H1 (cell line): Measurements from ENCODE around the gene EPHB1. TPM values are rescaled to one million over a fixed set of nuclear protein-coding genes. Genes with fewer than 3 reads are reported as not detected.

Experiments used
- CTCF ChIA-PET: fragments of 300-600 bp; sonication (Branson Sonifier 250); formaldehyde crosslinking; loops from one replicate; lab custom pipeline; 2021; ENCODE audit not compliant: partially characterized antibody; lab: Charles Lee
- POLR2A ChIA-PET: fragments of 300-600 bp; sonication (Branson Sonifier 250); formaldehyde crosslinking; loops from one replicate; lab custom pipeline; 2021; ENCODE audit warnings: inconsistent platforms; ENCODE audit not compliant: partially characterized antibody; lab: Charles Lee
- DNase-seq, 2 experiments: peaks; one replicate each; pipeline versions ENCODE4 v3.0.0 to v3.0.0-alpha.2; 2010 to 2022; ENCODE audit warnings: low spot score in 2 of 2, low read depth in 1 of 2, mixed read lengths in 1 of 2
- FAIRE-seq: peaks from 2 replicates; lab custom pipeline; 2011; peaks lifted over from hg19 to GRCh38; lab: Jason Lieb, UNC
- H2AFZ ChIP-seq: 2 replicates; pipeline ENCODE4 v1.8.1; 2012; ENCODE audit warnings: low read length, inconsistent platforms
- H2AK5ac ChIP-seq: 2 replicates; pipeline ENCODE4 v1.6.1; 2013; ENCODE audit warnings: low read depth, low read length
- H2BK120ac ChIP-seq: replicated peaks from 2 replicates; pipeline ENCODE3; 2013; ENCODE audit warnings: low read depth, low read length, inconsistent platforms
- H2BK12ac ChIP-seq: 2 replicates; pipeline ENCODE4 v1.6.1; 2013; ENCODE audit warnings: low read depth, low read length
- H2BK15ac ChIP-seq: 2 replicates; pipeline ENCODE4 v1.6.1; 2013; ENCODE audit warnings: low read length
- H2BK20ac ChIP-seq: 2 replicates; pipeline ENCODE4 v1.6.1; 2013; ENCODE audit warnings: low read length
- H2BK5ac ChIP-seq: 2 replicates; pipeline ENCODE4 v1.6.1; 2013; ENCODE audit warnings: low read depth, low read length
- H3K14ac ChIP-seq: 2 replicates; pipeline ENCODE4 v1.6.1; 2013; ENCODE audit warnings: inconsistent platforms; ENCODE audit not compliant: insufficient read length
- H3K18ac ChIP-seq: 2 replicates; pipeline ENCODE4 v1.6.1; 2013; ENCODE audit warnings: low read length; ENCODE audit errors: extremely low read depth
- H3K23ac ChIP-seq: 2 replicates; pipeline ENCODE4 v1.6.1; 2013; ENCODE audit warnings: inconsistent platforms; ENCODE audit not compliant: insufficient read length
- H3K23me2 ChIP-seq: 2 replicates; pipeline ENCODE4 v1.6.1; 2013; ENCODE audit warnings: low read depth, low read length
- H3K27ac ChIP-seq: 2 replicates; pipeline ENCODE4 v1.6.1; 2011; ENCODE audit warnings: low read depth, low read length, inconsistent platforms
- H3K27me3 ChIP-seq, 4 experiments: replicated peaks in 1 of 4; 1 replicate in 1 of 4; 2 replicates in 3 of 4; pipeline versions ENCODE4 v1.6.1 to v1.8.1; 2011 to 2013; ENCODE audit warnings: low read length in 3 of 4, mild to moderate bottlenecking in 3 of 4, inconsistent platforms in 2 of 4, mixed read lengths in 2 of 4, moderate library complexity in 1 of 4; ENCODE audit not compliant: control insufficient read depth in 3 of 4, insufficient read depth in 3 of 4; ENCODE audit errors: extremely low read depth in 1 of 4
- H3K36me3 ChIP-seq, 4 experiments: 2 replicates each; pipeline versions ENCODE4 v1.6.1 to v1.8.1; 2011 to 2013; ENCODE audit warnings: mild to moderate bottlenecking in 4 of 4, low read length in 3 of 4, moderate library complexity in 2 of 4, control low read depth in 1 of 4, inconsistent platforms in 1 of 4; ENCODE audit not compliant: insufficient read depth in 4 of 4, control insufficient read depth in 2 of 4
- H3K4ac ChIP-seq: replicated peaks from 2 replicates; pipeline ENCODE3; 2013; ENCODE audit warnings: low read length, low read depth, mixed read lengths, inconsistent platforms; ENCODE audit not compliant: insufficient read length
- H3K4me1 ChIP-seq, 4 experiments: replicated peaks in 1 of 4; 1 replicate in 1 of 4; 2 replicates in 3 of 4; pipeline versions ENCODE4 v1.6.1 to v1.8.1; 2011 to 2013; ENCODE audit warnings: low read length in 3 of 4, inconsistent platforms in 2 of 4, mixed read lengths in 1 of 4; ENCODE audit not compliant: insufficient read depth in 4 of 4, control insufficient read depth in 3 of 4
- H3K4me2 ChIP-seq, 2 experiments: 2 replicates each; pipeline versions ENCODE4 v1.6.1 to v1.8.1; 2011 to 2013; ENCODE audit warnings: low read depth in 2 of 2, low read length in 2 of 2, control low read depth in 1 of 2, inconsistent platforms in 1 of 2, mild to moderate bottlenecking in 1 of 2; ENCODE audit not compliant: insufficient read depth in 1 of 2
- H3K4me3 ChIP-seq, 4 experiments: fragments of 200-600, 300-600 bp in 1 of 4; sonication (generic), shearing (Covaris generic), sonication (Bioruptor Twin) in 1 of 4; 2 replicates each; pipeline versions ENCODE4 v1.5.1 to v1.8.1; 2011 to 2016; ENCODE audit warnings: low read length in 4 of 4, low read depth in 3 of 4, control low read depth in 2 of 4, inconsistent platforms in 2 of 4, mild to moderate bottlenecking in 2 of 4, mixed read lengths in 1 of 4, moderate library complexity in 1 of 4; ENCODE audit not compliant: insufficient read depth in 2 of 4; ENCODE audit errors: extremely low read depth in 1 of 4
- H3K56ac ChIP-seq: replicated peaks from 2 replicates; pipeline ENCODE3; 2013; ENCODE audit warnings: low read depth, mild to moderate bottlenecking, mixed read lengths, low read length, inconsistent platforms; ENCODE audit not compliant: insufficient read length
- H3K79me1 ChIP-seq: 2 replicates; pipeline ENCODE4 v1.6.1; 2013; ENCODE audit warnings: low read depth, low read length, control low read depth
- H3K79me2 ChIP-seq, 2 experiments: 2 replicates each; pipeline versions ENCODE4 v1.6.1 to v1.8.1; 2012 to 2013; ENCODE audit warnings: low read length in 2 of 2, mild to moderate bottlenecking in 2 of 2, inconsistent platforms in 1 of 2; ENCODE audit not compliant: insufficient read depth in 2 of 2, control insufficient read depth in 1 of 2
- H3K9ac ChIP-seq, 4 experiments: replicated peaks in 1 of 4; 1 replicate in 1 of 4; 2 replicates in 3 of 4; pipeline versions ENCODE4 v1.6.1 to v1.8.1; 2011 to 2013; ENCODE audit warnings: low read depth in 3 of 4, low read length in 3 of 4, control low read depth in 2 of 4, mild to moderate bottlenecking in 2 of 4, moderate library complexity in 2 of 4, inconsistent platforms in 1 of 4; ENCODE audit errors: extremely low read depth in 1 of 4
- H3K9me3 ChIP-seq, 2 experiments: 2 replicates each; pipeline versions ENCODE4 v1.6.1 to v1.8.1; 2012 to 2013; ENCODE audit warnings: mild to moderate bottlenecking in 2 of 2, moderate library complexity in 2 of 2, control low read depth in 1 of 2, inconsistent platforms in 1 of 2, low read depth in 1 of 2, low read length in 1 of 2, mixed read lengths in 1 of 2; ENCODE audit not compliant: insufficient read depth in 2 of 2
- H4K20me1 ChIP-seq, 2 experiments: replicated peaks in 1 of 2; 2 replicates each; pipeline versions ENCODE3 to v1.8.1; 2011 to 2013; ENCODE audit warnings: inconsistent platforms in 2 of 2, low read length in 2 of 2, mild to moderate bottlenecking in 1 of 2; ENCODE audit not compliant: insufficient read depth in 2 of 2, control insufficient read depth in 1 of 2
- H4K5ac ChIP-seq: 2 replicates; pipeline ENCODE4 v1.6.1; 2013; ENCODE audit warnings: low read length, low read depth, mixed read lengths, inconsistent platforms; ENCODE audit not compliant: insufficient read length
- H4K8ac ChIP-seq: 2 replicates; pipeline ENCODE4 v1.8.0; 2013; ENCODE audit warnings: mild to moderate bottlenecking, moderate library complexity, low read length, inconsistent platforms; ENCODE audit not compliant: insufficient read depth; ENCODE audit errors: extremely low read depth
- H4K91ac ChIP-seq: replicated peaks from 2 replicates; pipeline ENCODE3; 2013; ENCODE audit warnings: low read length, mixed read lengths, inconsistent platforms; ENCODE audit not compliant: insufficient read length
- BCL11A ChIP-seq, 2 experiments: IDR thresholded peaks; one replicate each; pipeline ENCODE4 v1.6.1; 2011; ENCODE audit warnings: low read depth in 2 of 2, low read length in 2 of 2, mild to moderate bottlenecking in 2 of 2
- CEBPB ChIP-seq: IDR thresholded peaks from 2 replicates; pipeline ENCODE4 v1.6.1; 2012; ENCODE audit warnings: low read depth, low read length
- CREB1 ChIP-seq: IDR thresholded peaks from 2 replicates; pipeline ENCODE4 v1.6.1; 2012; ENCODE audit warnings: inconsistent platforms
- FOSL1 ChIP-seq: IDR thresholded peaks from 2 replicates; pipeline ENCODE4 v1.6.1; 2011; ENCODE audit warnings: mild to moderate bottlenecking, low read depth, low read length, moderate library complexity; ENCODE audit not compliant: insufficient read depth
- HDAC6 ChIP-seq: IDR thresholded peaks from one replicate; pipeline ENCODE4 v1.7.1; 2012; ENCODE audit warnings: low read depth, mild to moderate bottlenecking, inconsistent platforms, low read length, moderate library complexity
- JUND ChIP-seq: IDR thresholded peaks from 2 replicates; pipeline ENCODE4 v1.6.1; 2011; ENCODE audit warnings: mild to moderate bottlenecking, improper control_type of control experiment, low read length
- MAFK ChIP-seq: IDR thresholded peaks from 2 replicates; pipeline ENCODE4 v1.6.1; 2012; ENCODE audit warnings: low read depth, mild to moderate bottlenecking, improper control_type of control experiment, low read length
- POU5F1 ChIP-seq: IDR thresholded peaks from 2 replicates; pipeline ENCODE4 v1.6.1; 2011; ENCODE audit warnings: low read depth, mild to moderate bottlenecking, low read length, moderate library complexity
- SIN3A ChIP-seq, 2 experiments: IDR thresholded peaks in 1 of 2; conservative IDR thresholded peaks in 1 of 2; 2 replicates each; pipeline ENCODE4 v1.6.1; 2011 to 2012; ENCODE audit warnings: low read length in 2 of 2, improper control_type of control experiment in 1 of 2, low read depth in 1 of 2, mild to moderate bottlenecking in 1 of 2
- SIX5 ChIP-seq: IDR thresholded peaks from 2 replicates; pipeline ENCODE4 v1.6.1; 2011; ENCODE audit warnings: mild to moderate bottlenecking, low read depth, low read length
- SP2 ChIP-seq: IDR thresholded peaks from 2 replicates; pipeline ENCODE4 v1.6.1; 2012; ENCODE audit warnings: mild to moderate bottlenecking, low read length, inconsistent platforms
- TEAD4 ChIP-seq: IDR thresholded peaks from 2 replicates; pipeline ENCODE4 v1.6.1; 2012; ENCODE audit warnings: low read depth, low read length, inconsistent platforms, mixed read lengths
- WGBS, 2 experiments: shearing (Covaris generic) in 1 of 2; methylation state at CpG; one replicate each; pipeline versions ENCODE4 v1.1.6 to v1.1.7; 2013 to 2015; ENCODE audit warnings: low lambda C conversion rate in 2 of 2, mixed read lengths in 2 of 2, inconsistent platforms in 1 of 2, low coverage in 1 of 2, missing lambda C conversion rate in 1 of 2; ENCODE audit not compliant: insufficient replicate concordance in 2 of 2, insufficient coverage in 1 of 2, insufficient read length in 1 of 2; ENCODE audit errors: extremely low coverage in 1 of 2, missing lambda C conversion rate in 1 of 2; 5-methylcytosine and 5-hydroxymethylcytosine counted together
- polyA plus RNA-seq, 7 experiments: library from polyadenylated mRNA; depleted of rRNA in 3 of 7; stranded (reverse) in 5 of 7; unstranded in 2 of 7; fragments of >200 nt in 5 of 7; fragments of 200-250 nt in 2 of 7; gene quantifications; 1 replicate in 5 of 7; 2 replicates in 1 of 7; 4 replicates in 1 of 7; pipeline versions ENCODE4 v1.2.1 to v1.2.3, GENCODE V29; 2011 to 2013; ENCODE audit warnings: missing spikeins in 2 of 7, mixed read lengths in 2 of 7
- total RNA-seq: library from RNA; stranded (reverse); fragmentation: NEBNext Ultra II Directional; extraction: Animal tissue kit (Norgen Biotek cat#: 25700); gene quantifications from 2 replicates; pipeline ENCODE4 v1.2.1, GENCODE V29; 2021
- TF ChIP-seq, protein P1 (sequence below), 3 experiments: IDR thresholded peaks; 1 replicate in 2 of 3; 2 replicates in 1 of 3; pipeline versions ENCODE4 v1.5.1 to v1.6.1; 2011; ENCODE audit warnings: low read length in 3 of 3, mild to moderate bottlenecking in 3 of 3, inconsistent platforms in 2 of 3, low read depth in 1 of 3, moderate library complexity in 1 of 3; ENCODE audit not compliant: insufficient read depth in 1 of 3; ENCODE audit errors: control extremely low read depth in 1 of 3

EPHB1 gene
- total and polyA plus RNA-seq, 2 of the 8 experiments (the other 6 are each of a cell fraction or from before 2014, with no cell fraction given): 3.5 to 5.9 TPM

DNA sequence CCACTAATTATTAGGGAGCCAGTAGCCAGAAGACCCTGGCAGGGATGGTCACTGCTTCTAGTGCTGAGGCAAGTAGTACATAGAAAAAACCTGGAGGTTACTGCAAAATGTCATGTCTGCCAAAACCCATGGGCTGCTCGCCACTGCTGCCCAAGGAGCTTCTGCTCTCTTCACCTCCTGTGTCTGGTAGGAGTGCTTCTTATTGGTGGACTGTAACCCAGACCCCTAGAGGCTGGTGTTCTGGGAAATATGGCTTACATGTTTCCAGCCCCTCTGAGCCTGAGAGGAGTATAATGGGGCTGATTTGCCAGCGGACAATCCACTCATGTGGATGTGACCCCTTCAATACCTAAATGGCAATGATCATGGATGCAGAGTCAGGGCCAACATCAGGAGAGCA lies 286.4 kb downstream of the EPHB1 start:
- 87% methylated on average over 2 of the region's 2 CpGs; no CpG with 5 or more reads in 1 of the 2 experiments for WGBS, 2 experiments
- Histone ChIP-seq H3K4me2 (no peak overlapping the region), H4K91ac (no peak overlapping the region), H3K4me3 (no peak overlapping the region), H4K20me1 (no peaks in the 10 kb centered on the region), H3K27me3 (no peaks in the 10 kb centered on the region), H3K9me3 (no peaks in the 10 kb centered on the region), H3K14ac (no peak overlapping the region), H2AK5ac (no peak overlapping the region), H4K5ac (no peak overlapping the region), H3K4ac (no peak overlapping the region), H3K9ac (no peak overlapping the region), H2BK15ac (no peak overlapping the region), H3K23ac (no peak overlapping the region), H3K56ac (no peak overlapping the region), H2BK5ac (no peak overlapping the region), H2AFZ (no peak overlapping the region), H3K79me2 (no peaks in the 10 kb centered on the region), H3K36me3 (no peaks in the 10 kb centered on the region), H2BK20ac (no peak overlapping the region), H3K23me2 (no peaks in the 10 kb centered on the region), H3K18ac (no peak overlapping the region), H3K79me1 (no peaks in the 10 kb centered on the region), H2BK120ac (no peak overlapping the region), H3K27ac (no peak overlapping the region), H2BK12ac (no peak overlapping the region), H4K8ac (no peak overlapping the region), H3K4me1 (peaks cover 0 to 4% (median 0%) of the 10 kb centered on the region in 4 experiments; a peak in 2 of 7 replicates)
- POLR2A ChIA-PET: no interaction called here
- no peak for FAIRE-seq
- DNase-seq: no peak
- CTCF ChIA-PET: interaction anchor here (0.7 to 1.6 kb wide), 3 partner anchors 18 to 287 kb away, joined by 3 read pairs; no protein-coding TSS in a partner anchor
- TF ChIP-seq HDAC6: no peak
- TF ChIP-seq POU5F1: no peak
- TF ChIP-seq TEAD4: no peak
- no peak for TF ChIP-seq MAFK
- no peak for TF ChIP-seq BCL11A (IDR thresholded peaks at IDR 0.05; ENCODE audit: low read depth in 2 of 2, low read length in 2 of 2)
- TF ChIP-seq CREB1: no peak
- TF ChIP-seq SP2: no peak
- TF ChIP-seq JUND: no peak
- TF ChIP-seq, protein P1, sequence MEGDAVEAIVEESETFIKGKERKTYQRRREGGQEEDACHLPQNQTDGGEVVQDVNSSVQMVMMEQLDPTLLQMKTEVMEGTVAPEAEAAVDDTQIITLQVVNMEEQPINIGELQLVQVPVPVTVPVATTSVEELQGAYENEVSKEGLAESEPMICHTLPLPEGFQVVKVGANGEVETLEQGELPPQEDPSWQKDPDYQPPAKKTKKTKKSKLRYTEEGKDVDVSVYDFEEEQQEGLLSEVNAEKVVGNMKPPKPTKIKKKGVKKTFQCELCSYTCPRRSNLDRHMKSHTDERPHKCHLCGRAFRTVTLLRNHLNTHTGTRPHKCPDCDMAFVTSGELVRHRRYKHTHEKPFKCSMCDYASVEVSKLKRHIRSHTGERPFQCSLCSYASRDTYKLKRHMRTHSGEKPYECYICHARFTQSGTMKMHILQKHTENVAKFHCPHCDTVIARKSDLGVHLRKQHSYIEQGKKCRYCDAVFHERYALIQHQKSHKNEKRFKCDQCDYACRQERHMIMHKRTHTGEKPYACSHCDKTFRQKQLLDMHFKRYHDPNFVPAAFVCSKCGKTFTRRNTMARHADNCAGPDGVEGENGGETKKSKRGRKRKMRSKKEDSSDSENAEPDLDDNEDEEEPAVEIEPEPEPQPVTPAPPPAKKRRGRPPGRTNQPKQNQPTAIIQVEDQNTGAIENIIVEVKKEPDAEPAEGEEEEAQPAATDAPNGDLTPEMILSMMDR (IDR thresholded peaks at IDR 0.05; ENCODE audit: control extremely low read depth in 1 of 3, insufficient read depth in 1 of 3, low read depth in 1 of 3, low read length in 3 of 3): no peak
- TF ChIP-seq FOSL1: no peak
- no peak for TF ChIP-seq SIN3A (conservative IDR thresholded peaks at IDR 0.05 in 1 of 2, IDR thresholded peaks at IDR 0.05 in 1 of 2; ENCODE audit: low read depth in 1 of 2, low read length in 2 of 2)
- TF ChIP-seq CEBPB: no peak
- TF ChIP-seq SIX5: no peak
